Colonic mucosa (tissue), 4 donors: ENCODE results near the gene NBAS. TPM values are rescaled to one million over a fixed set of nuclear protein-coding genes. Genes with fewer than 3 reads are reported as not detected.

ENCODE experiments used
- DNase-seq: peaks from one replicate; pipeline ENCODE4 v3.0.0-alpha.2; 2020
- H3K27ac ChIP-seq: fragments of 200-600 bp; one replicate; pipeline ENCODE4 v1.8.0; 2021
- H3K27me3 ChIP-seq: fragments of 200-600 bp; one replicate; pipeline ENCODE4 v1.8.0; 2021
- H3K36me3 ChIP-seq: fragments of 200-600 bp; one replicate; pipeline ENCODE4 v1.8.0; 2021
- H3K4me1 ChIP-seq: fragments of 200-600 bp; one replicate; pipeline ENCODE4 v1.8.0; 2021; ENCODE audit warnings: mild to moderate bottlenecking
- H3K4me3 ChIP-seq: fragments of 200-600 bp; one replicate; pipeline ENCODE4 v1.8.0; 2021
- H3K9ac ChIP-seq, 2 donors: one replicate each; pipeline ENCODE4 v1.7.0; 2013; ENCODE audit warnings: control low read depth in 2 of 2, low read depth in 2 of 2, low read length in 2 of 2
- H3K9me3 ChIP-seq: fragments of 200-600 bp; one replicate; pipeline ENCODE4 v1.8.0; 2021
- CTCF ChIP-seq: fragments of 200-600 bp; IDR thresholded peaks from one replicate; pipeline ENCODE4 v1.8.0; 2022; ENCODE audit warnings: antibody characterized with exemption, mild to moderate bottlenecking
- intact Hi-C: fragments of 100-400 bp; cut with DNase I; formaldehyde crosslinking; loops from one replicate; pipeline ENCODE4 v1.14.1; 2022
- total RNA-seq, 2 donors: library from RNA; stranded (reverse); fragmentation: NEBNext Ultra II Directional in 1 of 2; extraction: Animal tissue kit (Norgen Biotek cat#: 25700) in 1 of 2; gene quantifications; one replicate each; pipeline ENCODE4 v1.2.1, GENCODE V29; 2021
- donor health status: healthy.
- donor health status: DM: no; HTN: no; CAD: no.
- donor health status: DM: no; HTN: no; CAD: no.

The NBAS gene
- total RNA-seq, 2 donors from 2014 or later, result 34.4 to 38.9 TPM

- H3K9ac ChIP-seq, result no peak overlapping the region
- no peak overlapping the region for H3K27ac ChIP-seq
- no peaks in the 10 kb centered on the region for H3K36me3 ChIP-seq
- H3K27me3 ChIP-seq, result no peaks in the 10 kb centered on the region
- intact Hi-C loops, result no loop called here
- no peaks in the 10 kb centered on the region for H3K4me1 ChIP-seq
- no peak for TF ChIP-seq CTCF
- no peak overlapping the region for H3K4me3 ChIP-seq
- DNase-seq, result no peak
- no peaks in the 10 kb centered on the region for H3K9me3 ChIP-seq
Measured at GRCh38 chr2:15225131-15225530, 336.0 kb downstream of the NBAS start.

GRCh38 chr2:15224641-15225040, 336.5 kb downstream of the NBAS start:
- intact Hi-C loops, result no loop called here
- H3K27me3 ChIP-seq, result no peaks in the 10 kb centered on the region
- TF ChIP-seq CTCF, result no peak

GRCh38 chr2:15223887-15224286, 337.2 kb downstream of the NBAS start:
- Histone ChIP-seq H3K4me3 (no peak overlapping the region), H3K9ac (no peak overlapping the region), H3K27me3 (no peaks in the 10 kb centered on the region), H3K36me3 (no peaks in the 10 kb centered on the region), H3K4me1 (no peaks in the 10 kb centered on the region), H3K9me3 (no peaks in the 10 kb centered on the region), H3K27ac (no peak overlapping the region)
- TF ChIP-seq CTCF, result no peak
- no peak for DNase-seq
- intact Hi-C loops, result no loop called here

More at GRCh38 chr2:15224641-15225040, 336.5 kb downstream of the NBAS start:
- Histone ChIP-seq H3K4me1 (no peaks in the 10 kb centered on the region), H3K9ac (no peak overlapping the region), H3K4me3 (no peak overlapping the region), H3K9me3 (no peaks in the 10 kb centered on the region), H3K36me3 (no peaks in the 10 kb centered on the region), H3K27ac (no peak overlapping the region)
- no peak for DNase-seq

GRCh38 chr2:15222856-15223255, 338.3 kb downstream of the NBAS start:
- Histone ChIP-seq H3K9ac (no peak overlapping the region), H3K4me1 (no peaks in the 10 kb centered on the region), H3K9me3 (no peaks in the 10 kb centered on the region), H3K27ac (no peak overlapping the region), H3K27me3 (no peaks in the 10 kb centered on the region), H3K4me3 (no peak overlapping the region), H3K36me3 (no peaks in the 10 kb centered on the region)
- no peak for DNase-seq
- TF ChIP-seq CTCF, result no peak
- intact Hi-C loops, result no loop called here

- no peaks in the 10 kb centered on the region for H3K36me3 ChIP-seq
- no peak for DNase-seq
- intact Hi-C loops, result no loop called here
- H3K27ac ChIP-seq, result no peak overlapping the region
- no peak for TF ChIP-seq CTCF
- H3K4me1 ChIP-seq, result no peaks in the 10 kb centered on the region
- H3K9me3 ChIP-seq, result no peaks in the 10 kb centered on the region
- H3K9ac ChIP-seq, result no peak overlapping the region
- no peak overlapping the region for H3K4me3 ChIP-seq
- no peaks in the 10 kb centered on the region for H3K27me3 ChIP-seq
Measured at GRCh38 chr2:15220603-15221002, 340.5 kb downstream of the NBAS start.
